HG03558 (cell line): ENCODE data around the gene IGSF23.
"Not testable (repeated sequence)": the region's sequence is repeated elsewhere in the genome, so short reads cannot be mapped to it uniquely, and the experiment has no call there.

ENCODE experiments used
- ATAC-seq: cut with Tn5 transposase; IDR thresholded peaks from one replicate; pipeline ENCODE4 v1.9.1; 2021; ENCODE audit warnings: moderate number of reproducible peaks; ENCODE audit not compliant: unreplicated experiment; ENCODE audit errors: extremely low read depth

IGSF23 gene

GRCh38 chr19:44683434-44684210 is 70.3 kb downstream of the IGSF23 start:
- no peak for ATAC-seq

GRCh38 chr19:44684396-44684795 is 71.0 kb downstream of the IGSF23 start:
- not testable (repeated sequence) for ATAC-seq

GRCh38 chr19:44684892-44685863 is 71.8 kb downstream of the IGSF23 start:
- ATAC-seq, result no peak

GRCh38 chr19:44685877-44686276 is 72.5 kb downstream of the IGSF23 start:
- no peak for ATAC-seq
